Thyroid gland (tissue), 4 donors: Measurements from ENCODE around the gene CYP2C9.

Experiments used
- CTCF ChIP-seq, 6 experiments: fragments of 200-600 bp in 3 of 6; fragments of 450-650 bp in 3 of 6; sonication (generic) in 3 of 6; IDR thresholded peaks; one replicate each; pipeline ENCODE4 v1.5.1; 2016 to 2019; ENCODE audit warnings: antibody characterized with exemption in 6 of 6, mild to moderate bottlenecking in 2 of 6, inconsistent platforms in 1 of 6, moderate library complexity in 1 of 6
- POLR2A ChIP-seq, 2 donors: fragments of 450-650 bp; IDR thresholded peaks; one replicate each; pipeline ENCODE4 v1.6.1; 2017; ENCODE audit warnings: antibody characterized with exemption in 2 of 2, mild to moderate bottlenecking in 2 of 2, moderate library complexity in 1 of 2

GRCh38 chr10:94991243-94991888 is 52.9 kb downstream of the CYP2C9 start:
- TF ChIP-seq CTCF (IDR thresholded peaks at IDR 0.05), result no peak
- TF ChIP-seq POLR2A (IDR thresholded peaks at IDR 0.05), result no peak
